Activated CD4-positive, alpha-beta T cell treated with anti-CD3 and anti-CD28 coated beads, Interleukin-2, Interleukin-4, amounts not matched to agents 100 ng/mL and 50 ng/mL, durations not matched to agents 16 hours and 8 hours (primary cell): Measurements from ENCODE around the gene RPL5.
"Not testable (repeated sequence)": the region's sequence is repeated elsewhere in the genome, so short reads cannot be mapped to it uniquely, and the experiment has no call there.

Source experiments
- DNase-seq: peaks from one replicate; pipeline ENCODE4 v3.0.0-alpha.2; 2020; ENCODE audit warnings: low spot score

RPL5 gene

GRCh38 chr1:92831762-92832536, at the start of gene RPL5:
Gene RPL5 (plus strand): TSS chr1:92832040. CDS start chr1:92832115, 75 bp downstream.
- DNase-seq, result peak; percentile 98

GRCh38 chr1:92783550-92783949, 48.3 kb upstream of the RPL5 start:
- not testable (repeated sequence) for DNase-seq

GRCh38 chr1:92784021-92784638, 47.7 kb upstream of the RPL5 start:
- peak; percentile 80 for DNase-seq

GRCh38 chr1:92784639-92785500, 47.0 kb upstream of the RPL5 start, which contains the start of gene EVI5:
Gene EVI5 (minus strand): TSS chr1:92785108. CDS start chr1:92736546, 48,562 bp downstream.
- DNase-seq, result peak; percentile 53

GRCh38 chr1:92786111-92786901, 45.5 kb upstream of the RPL5 start:
- no peak for DNase-seq

GRCh38 chr1:92790081-92790480, 41.8 kb upstream of the RPL5 start:
- DNase-seq, result no peak

GRCh38 chr1:92790867-92791266, 41.0 kb upstream of the RPL5 start:
- DNase-seq, result peak; percentile 25

GRCh38 chr1:92791487-92792066, 40.3 kb upstream of the RPL5 start:
- DNase-seq, result no peak

GRCh38 chr1:92792340-92792782, 39.5 kb upstream of the RPL5 start:
- DNase-seq, result no peak

GRCh38 chr1:92795166-92795565, 36.7 kb upstream of the RPL5 start:
- no peak for DNase-seq

- DNase-seq, result no peak
These were observed 34.5 kb upstream of the RPL5 start for GRCh38 chr1:92797297-92797696.

- no peak for DNase-seq
These were observed 33.9 kb upstream of the RPL5 start for GRCh38 chr1:92797961-92798360.

GRCh38 chr1:92803140-92803887, 28.5 kb upstream of the RPL5 start:
- DNase-seq, result no peak

- no peak for DNase-seq
These were observed 27.1 kb upstream of the RPL5 start for GRCh38 chr1:92804721-92805201.

GRCh38 chr1:92805216-92805615, 26.6 kb upstream of the RPL5 start:
- no peak for DNase-seq

GRCh38 chr1:92808381-92808780, 23.5 kb upstream of the RPL5 start:
- no peak for DNase-seq

GRCh38 chr1:92816732-92817131, 15.1 kb upstream of the RPL5 start:
- DNase-seq, result no peak

GRCh38 chr1:92817137-92817697, 14.6 kb upstream of the RPL5 start:
- DNase-seq, result no peak

- DNase-seq, result peak; percentile 42
These were observed 13.7 kb upstream of the RPL5 start for GRCh38 chr1:92817986-92818764.
